Measurements from ENCODE around the gene DCDC1.

DCDC1 gene

GRCh38 chr11:30893318-30893717 lies 476.2 kb downstream of the DCDC1 start:
- H3K27ac ChIP-seq (ENCODE audit: low read depth, low read length), result no peak overlapping the region
- H3K4me3 ChIP-seq (ENCODE audit: low read depth in 1 of 2, low read length in 2 of 2), result no peak overlapping the region
- no peaks in the 10 kb centered on the region for H3K4me1 ChIP-seq (ENCODE audit: insufficient read depth, low read length)
- no peaks in the 10 kb centered on the region for H3K27me3 ChIP-seq (ENCODE audit: control insufficient read depth in 1 of 2, insufficient read depth in 2 of 2, low read length in 2 of 2)
- H3K36me3 ChIP-seq (ENCODE audit: insufficient read depth, low read length), result no peaks in the 10 kb centered on the region
- no peak overlapping the region for H3K9ac ChIP-seq (ENCODE audit: low read length)
- no peaks in the 10 kb centered on the region for H3K9me3 ChIP-seq (ENCODE audit: low read length)

- Histone ChIP-seq H3K36me3 (ENCODE audit: insufficient read depth, low read length) (no peaks in the 10 kb centered on the region), H3K4me1 (ENCODE audit: insufficient read depth, low read length) (no peaks in the 10 kb centered on the region), H3K9me3 (ENCODE audit: low read length) (no peaks in the 10 kb centered on the region), H3K9ac (ENCODE audit: low read length) (no peak overlapping the region), H3K27me3 (ENCODE audit: control insufficient read depth in 1 of 2, insufficient read depth in 2 of 2, low read length in 2 of 2) (no peaks in the 10 kb centered on the region), H3K27ac (ENCODE audit: low read depth, low read length) (no peak overlapping the region), H3K4me3 (ENCODE audit: low read depth in 1 of 2, low read length in 2 of 2) (no peak overlapping the region)
Measured at GRCh38 chr11:30889143-30889794, 480.3 kb downstream of the DCDC1 start.

DNA sequence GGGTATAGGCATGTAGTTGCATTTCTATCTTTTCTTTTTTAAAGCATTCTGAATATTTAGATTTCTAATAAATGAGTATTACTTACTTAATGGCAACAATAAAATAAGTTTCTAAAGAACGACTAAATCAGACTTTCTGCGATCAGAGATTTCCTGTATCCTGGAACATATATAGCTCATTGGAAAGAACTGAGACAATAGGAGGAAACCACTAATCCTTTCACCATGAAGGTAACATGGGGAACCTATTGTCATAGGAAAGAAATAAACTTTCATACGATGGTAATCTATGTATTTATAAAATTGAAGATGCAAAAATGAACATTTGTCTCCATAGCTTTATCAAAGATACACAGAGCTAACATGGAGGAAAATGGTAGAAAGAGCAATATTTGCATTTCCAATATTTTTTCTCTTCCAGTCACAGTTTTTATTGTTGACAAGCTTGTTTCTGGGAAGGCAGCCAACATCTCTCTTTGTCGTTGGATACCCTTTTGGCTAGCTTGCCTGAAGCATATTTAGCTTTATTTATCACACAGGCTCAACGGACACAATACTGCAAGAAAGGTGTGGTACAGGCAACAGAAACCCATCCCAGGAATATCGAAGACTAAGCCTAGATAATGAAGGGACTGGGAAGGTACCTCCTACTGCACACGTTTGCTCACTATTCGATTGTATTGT lies 490.1 kb downstream of the DCDC1 start:
- Histone ChIP-seq H3K36me3 (ENCODE audit: insufficient read depth, low read length) (no peaks in the 10 kb centered on the region), H3K9ac (ENCODE audit: low read length) (no peak overlapping the region), H3K4me1 (ENCODE audit: insufficient read depth, low read length) (no peaks in the 10 kb centered on the region), H3K9me3 (ENCODE audit: low read length) (no peaks in the 10 kb centered on the region), H3K4me3 (ENCODE audit: low read depth in 1 of 2, low read length in 2 of 2) (no peak overlapping the region), H3K27ac (ENCODE audit: low read depth, low read length) (no peak overlapping the region), H3K27me3 (ENCODE audit: control insufficient read depth in 1 of 2, insufficient read depth in 2 of 2, low read length in 2 of 2) (no peaks in the 10 kb centered on the region)

- Histone ChIP-seq H3K4me3 (ENCODE audit: low read depth in 1 of 2, low read length in 2 of 2) (no peak overlapping the region), H3K36me3 (ENCODE audit: insufficient read depth, low read length) (no peaks in the 10 kb centered on the region), H3K4me1 (ENCODE audit: insufficient read depth, low read length) (no peaks in the 10 kb centered on the region), H3K27me3 (ENCODE audit: control insufficient read depth in 1 of 2, insufficient read depth in 2 of 2, low read length in 2 of 2) (no peaks in the 10 kb centered on the region), H3K9me3 (ENCODE audit: low read length) (no peaks in the 10 kb centered on the region), H3K27ac (ENCODE audit: low read depth, low read length) (no peak overlapping the region), H3K9ac (ENCODE audit: low read length) (no peak overlapping the region)
Measured at GRCh38 chr11:30878400-30878799, 491.1 kb downstream of the DCDC1 start.

DNA sequence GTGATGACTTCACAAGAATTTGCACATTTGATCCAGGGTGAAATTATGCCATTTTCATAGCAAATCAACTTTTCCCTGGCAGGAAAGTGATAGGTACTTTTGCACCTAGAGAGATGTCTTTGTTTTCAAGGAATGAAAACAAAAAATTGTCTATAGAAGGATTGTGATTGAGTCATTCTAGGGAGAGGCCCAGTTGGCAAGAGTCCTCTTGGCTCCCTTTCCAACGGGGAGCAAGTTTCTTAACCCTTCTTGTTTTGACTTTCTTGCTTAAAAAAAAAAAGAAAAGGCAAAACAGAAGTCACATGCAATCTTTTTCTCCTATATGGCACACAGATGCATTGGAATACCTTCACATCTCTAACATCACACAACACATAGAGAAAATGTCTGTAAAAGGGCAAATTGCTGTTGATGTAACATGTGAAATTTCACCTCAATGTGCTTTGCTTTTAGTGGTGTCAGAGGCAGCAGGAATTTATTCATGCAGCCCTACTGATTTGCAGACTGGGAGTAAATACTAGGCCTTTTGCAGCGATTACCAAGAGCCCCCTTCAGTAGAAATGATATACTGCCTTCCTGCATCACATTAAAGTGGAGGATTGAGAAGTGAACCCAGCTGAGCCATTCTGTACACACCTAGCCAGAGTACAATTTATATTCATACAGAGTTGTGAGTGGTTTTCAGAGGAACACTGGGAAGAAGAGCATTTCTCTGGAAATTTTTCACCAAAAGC lies 492.7 kb downstream of the DCDC1 start:
- H3K4me1 ChIP-seq (ENCODE audit: insufficient read depth, low read length), result no peaks in the 10 kb centered on the region
- H3K4me3 ChIP-seq (ENCODE audit: low read depth in 1 of 2, low read length in 2 of 2), result no peak overlapping the region
- H3K9ac ChIP-seq (ENCODE audit: low read length), result no peak overlapping the region
- no peak overlapping the region for H3K27ac ChIP-seq (ENCODE audit: low read depth, low read length)
- no peaks in the 10 kb centered on the region for H3K27me3 ChIP-seq (ENCODE audit: control insufficient read depth in 1 of 2, insufficient read depth in 2 of 2, low read length in 2 of 2)
- no peaks in the 10 kb centered on the region for H3K9me3 ChIP-seq (ENCODE audit: low read length)
- H3K36me3 ChIP-seq (ENCODE audit: insufficient read depth, low read length), result no peaks in the 10 kb centered on the region

- no peak overlapping the region for H3K4me3 ChIP-seq (ENCODE audit: low read depth in 1 of 2, low read length in 2 of 2)
- H3K9ac ChIP-seq (ENCODE audit: low read length), result no peak overlapping the region
- no peak overlapping the region for H3K27ac ChIP-seq (ENCODE audit: low read depth, low read length)
- no peaks in the 10 kb centered on the region for H3K27me3 ChIP-seq (ENCODE audit: control insufficient read depth in 1 of 2, insufficient read depth in 2 of 2, low read length in 2 of 2)
- H3K4me1 ChIP-seq (ENCODE audit: insufficient read depth, low read length), result no peaks in the 10 kb centered on the region
- H3K9me3 ChIP-seq (ENCODE audit: low read length), result no peaks in the 10 kb centered on the region
- no peaks in the 10 kb centered on the region for H3K36me3 ChIP-seq (ENCODE audit: insufficient read depth, low read length)
Measured at GRCh38 chr11:30876228-30876627, 493.3 kb downstream of the DCDC1 start.

- no peaks in the 10 kb centered on the region for H3K36me3 ChIP-seq (ENCODE audit: insufficient read depth, low read length)
- no peaks in the 10 kb centered on the region for H3K27me3 ChIP-seq (ENCODE audit: control insufficient read depth in 1 of 2, insufficient read depth in 2 of 2, low read length in 2 of 2)
- H3K4me1 ChIP-seq (ENCODE audit: insufficient read depth, low read length), result no peaks in the 10 kb centered on the region
- H3K27ac ChIP-seq (ENCODE audit: low read depth, low read length), result no peak overlapping the region
- no peak overlapping the region for H3K9ac ChIP-seq (ENCODE audit: low read length)
- H3K9me3 ChIP-seq (ENCODE audit: low read length), result no peaks in the 10 kb centered on the region
- H3K4me3 ChIP-seq (ENCODE audit: low read depth in 1 of 2, low read length in 2 of 2), result no peak overlapping the region
Measured at GRCh38 chr11:30875806-30876205, 493.7 kb downstream of the DCDC1 start.

GRCh38 chr11:30873924-30874610 lies 495.5 kb downstream of the DCDC1 start:
- Histone ChIP-seq H3K9me3 (ENCODE audit: low read length) (no peaks in the 10 kb centered on the region), H3K36me3 (ENCODE audit: insufficient read depth, low read length) (no peaks in the 10 kb centered on the region), H3K27me3 (ENCODE audit: control insufficient read depth in 1 of 2, insufficient read depth in 2 of 2, low read length in 2 of 2) (no peaks in the 10 kb centered on the region), H3K4me1 (ENCODE audit: insufficient read depth, low read length) (no peaks in the 10 kb centered on the region), H3K9ac (ENCODE audit: low read length) (no peak overlapping the region), H3K4me3 (ENCODE audit: low read depth in 1 of 2, low read length in 2 of 2) (no peak overlapping the region), H3K27ac (ENCODE audit: low read depth, low read length) (no peak overlapping the region)

- no peak overlapping the region for H3K27ac ChIP-seq (ENCODE audit: low read depth, low read length)
- no peak overlapping the region for H3K4me3 ChIP-seq (ENCODE audit: low read depth in 1 of 2, low read length in 2 of 2)
- no peaks in the 10 kb centered on the region for H3K4me1 ChIP-seq (ENCODE audit: insufficient read depth, low read length)
- H3K27me3 ChIP-seq (ENCODE audit: control insufficient read depth in 1 of 2, insufficient read depth in 2 of 2, low read length in 2 of 2), result no peaks in the 10 kb centered on the region
- no peaks in the 10 kb centered on the region for H3K9me3 ChIP-seq (ENCODE audit: low read length)
- H3K9ac ChIP-seq (ENCODE audit: low read length), result no peak overlapping the region
- H3K36me3 ChIP-seq (ENCODE audit: insufficient read depth, low read length), result no peaks in the 10 kb centered on the region
Measured at GRCh38 chr11:30868626-30869081, 500.9 kb downstream of the DCDC1 start.

DNA sequence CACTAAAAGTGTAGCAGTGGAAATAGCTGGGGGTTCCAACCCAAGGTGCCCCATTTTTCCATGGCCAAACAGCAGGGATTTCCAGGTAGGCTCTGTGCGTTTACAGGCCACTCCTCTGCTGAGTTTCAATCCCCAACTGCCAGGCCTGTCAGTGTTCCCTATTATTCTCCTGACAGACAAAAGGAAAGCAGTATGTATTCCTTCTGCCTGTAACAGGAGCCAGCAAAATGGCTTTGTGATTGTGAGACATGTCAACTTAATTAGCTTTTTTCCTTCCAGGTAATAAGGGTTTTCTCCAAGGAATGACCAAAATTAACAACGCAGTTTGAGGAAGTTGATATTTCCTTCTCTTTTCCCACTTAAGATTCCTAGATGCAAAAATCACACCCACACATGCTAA lies 506.3 kb downstream of the DCDC1 start:
- Histone ChIP-seq H3K9me3 (ENCODE audit: low read length) (no peaks in the 10 kb centered on the region), H3K4me1 (ENCODE audit: insufficient read depth, low read length) (no peaks in the 10 kb centered on the region), H3K4me3 (ENCODE audit: low read depth in 1 of 2, low read length in 2 of 2) (no peak overlapping the region), H3K36me3 (ENCODE audit: insufficient read depth, low read length) (no peaks in the 10 kb centered on the region), H3K27me3 (ENCODE audit: control insufficient read depth in 1 of 2, insufficient read depth in 2 of 2, low read length in 2 of 2) (no peaks in the 10 kb centered on the region), H3K27ac (ENCODE audit: low read depth, low read length) (no peak overlapping the region), H3K9ac (ENCODE audit: low read length) (no peak overlapping the region)

GRCh38 chr11:30861531-30861930 lies 508.0 kb downstream of the DCDC1 start:
- H3K36me3 ChIP-seq (ENCODE audit: insufficient read depth, low read length), result no peaks in the 10 kb centered on the region
- H3K9ac ChIP-seq (ENCODE audit: low read length), result no peak overlapping the region
- H3K27ac ChIP-seq (ENCODE audit: low read depth, low read length), result no peak overlapping the region
- no peaks in the 10 kb centered on the region for H3K9me3 ChIP-seq (ENCODE audit: low read length)
- no peaks in the 10 kb centered on the region for H3K4me1 ChIP-seq (ENCODE audit: insufficient read depth, low read length)
- H3K27me3 ChIP-seq (ENCODE audit: control insufficient read depth in 1 of 2, insufficient read depth in 2 of 2, low read length in 2 of 2), result no peaks in the 10 kb centered on the region
- no peak overlapping the region for H3K4me3 ChIP-seq (ENCODE audit: low read depth in 1 of 2, low read length in 2 of 2)

All from muscle layer of colon (tissue), 2 donors.